HG03060 (cell line): Measurements from ENCODE around the gene IGSF8.

Experiments used
- ATAC-seq: cut with Tn5 transposase; IDR thresholded peaks from one replicate; pipeline ENCODE4 v1.9.1; 2021; ENCODE audit warnings: low read depth, moderate number of reproducible peaks; ENCODE audit not compliant: unreplicated experiment

The IGSF8 gene

GRCh38 chr1:160097911-160098851, at the start of gene IGSF8:
TSS of gene IGSF8 (minus strand) at chr1:160098619. CDS start at chr1:160098472, 147 bp downstream.
- no peak for ATAC-seq

GRCh38 chr1:160148121-160148520, 49.7 kb upstream of the IGSF8 start:
- ATAC-seq = no peak

GRCh38 chr1:160146107-160146506, 47.7 kb upstream of the IGSF8 start:
- no peak for ATAC-seq

- no peak for ATAC-seq
Measured at GRCh38 chr1:160144921-160145320, 46.5 kb upstream of the IGSF8 start.

GRCh38 chr1:160143695-160144094, 45.3 kb upstream of the IGSF8 start:
- no peak for ATAC-seq

- no peak for ATAC-seq
Measured at GRCh38 chr1:160139840-160140239, 41.4 kb upstream of the IGSF8 start.

- ATAC-seq = no peak
Measured at GRCh38 chr1:160137216-160137862, 38.9 kb upstream of the IGSF8 start.

- ATAC-seq = no peak
Measured at GRCh38 chr1:160136926-160137200, 38.4 kb upstream of the IGSF8 start.

GRCh38 chr1:160136121-160136925, 37.9 kb upstream of the IGSF8 start:
- ATAC-seq = no peak

GRCh38 chr1:160134791-160135572, 36.6 kb upstream of the IGSF8 start:
- ATAC-seq = no peak

GRCh38 chr1:160133990-160134770, 35.8 kb upstream of the IGSF8 start:
- ATAC-seq = no peak

- no peak for ATAC-seq
Measured at GRCh38 chr1:160131803-160132565, 33.6 kb upstream of the IGSF8 start.

GRCh38 chr1:160130939-160131338, 32.5 kb upstream of the IGSF8 start:
- no peak for ATAC-seq

GRCh38 chr1:160130486-160130885, 32.1 kb upstream of the IGSF8 start:
- no peak for ATAC-seq

- no peak for ATAC-seq
Measured at GRCh38 chr1:160129966-160130365, 31.5 kb upstream of the IGSF8 start.

- ATAC-seq = no peak
Measured at GRCh38 chr1:160129558-160129957, 31.1 kb upstream of the IGSF8 start.

- no peak for ATAC-seq
Measured at GRCh38 chr1:160129046-160129445, 30.6 kb upstream of the IGSF8 start.

- ATAC-seq = no peak
Measured at GRCh38 chr1:160128636-160129035, 30.2 kb upstream of the IGSF8 start.
